K562 (cell line): ENCODE results near the gene AKR1A1. TPM values are rescaled to one million over a fixed set of nuclear protein-coding genes. Genes with fewer than 3 reads are reported as not detected.
"Not testable (repeated sequence)": the region's sequence is repeated elsewhere in the genome, so short reads cannot be mapped to it uniquely, and the experiment has no call there.

Experiments used
- ATAC-seq: fragments of 200-7000 bp; cut with Tn5 transposase; 3 replicates; pipeline ENCODE4 v1.9.1; 2020; ENCODE audit warnings: moderate library complexity
- BruUV-seq: library from RNA; stranded (reverse); fragments of 400-500 nt; replicated peaks from 2 replicates; lab custom pipeline; 2021; lab: Mats Ljungman, UMichigan
- CTCF ChIA-PET: fragments of 300-600 bp; formaldehyde crosslinking; extraction: SDS; loops from one replicate; lab custom pipeline; 2021; ENCODE audit warnings: low intra/inter-chr PET ratio; lab: Yijun Ruan, JAX
- POLR2A ChIA-PET: fragments of 300-600, 350-650 bp; sonication (Branson Sonifier 250); formaldehyde crosslinking; extraction: SDS; loops from one replicate; lab custom pipeline; 2021; ENCODE audit warnings: antibody characterized with exemption, inconsistent platforms; lab: Yijun Ruan, JAX
- DNase-seq, 4 experiments: peaks; one replicate each; pipeline versions ENCODE4 v3.0.0 to v3.0.0-alpha.2; 2011 to 2018; ENCODE audit warnings: low spot score in 3 of 4, mixed read lengths in 3 of 4; ENCODE audit errors: extremely low read depth in 1 of 4
- FAIRE-seq: peaks from 2 replicates; lab custom pipeline; 2011; peaks lifted over from hg19 to GRCh38; lab: Jason Lieb, UNC
- H2AFZ ChIP-seq: 2 replicates; pipeline ENCODE4 v1.6.0; 2011; ENCODE audit warnings: low read depth, low read length, control low read depth, inconsistent platforms
- H3K27ac ChIP-seq: fragments of 200-600 bp; 3 replicates; pipeline ENCODE4 v1.8.0; 2011; ENCODE audit warnings: low read depth, mild to moderate bottlenecking, control low read depth, inconsistent platforms, low read length, moderate library complexity, mixed read lengths; ENCODE audit errors: extremely low read depth
- H3K27me3 ChIP-seq, 2 experiments: fragments of 300-600 bp in 1 of 2; 2 replicates in 1 of 2; 3 replicates in 1 of 2; pipeline versions ENCODE4 v1.6.0 to v1.8.0; 2011; ENCODE audit warnings: inconsistent platforms in 2 of 2, low read length in 2 of 2, mild to moderate bottlenecking in 1 of 2, mixed read lengths in 1 of 2, moderate library complexity in 1 of 2; ENCODE audit not compliant: control insufficient read depth in 2 of 2, insufficient read depth in 2 of 2
- H3K36me3 ChIP-seq: fragments of 300-600 bp; 3 replicates; pipeline ENCODE4 v1.8.0; 2011; ENCODE audit warnings: mild to moderate bottlenecking, low read length, inconsistent platforms; ENCODE audit not compliant: control insufficient read depth, insufficient read depth
- H3K4me1 ChIP-seq, 2 experiments: fragments of 200-600 bp in 1 of 2; replicated peaks in 1 of 2; 2 replicates in 1 of 2; 3 replicates in 1 of 2; pipeline versions ENCODE4 v1.5.1 to v1.8.0; 2011; ENCODE audit warnings: inconsistent platforms in 2 of 2, low read length in 2 of 2, mild to moderate bottlenecking in 1 of 2, mixed read lengths in 1 of 2, moderate library complexity in 1 of 2; ENCODE audit not compliant: control insufficient read depth in 2 of 2, insufficient read depth in 2 of 2
- H3K4me2 ChIP-seq: 2 replicates; pipeline ENCODE4 v1.6.1; 2011; ENCODE audit warnings: low read length, control low read depth, inconsistent platforms, mixed read lengths; ENCODE audit not compliant: insufficient read depth
- H3K4me3 ChIP-seq: fragments of 200-600 bp; sonication (generic), shearing (Covaris generic); 2 replicates; pipeline ENCODE4 v1.5.1; 2016; ENCODE audit warnings: control low read depth, inconsistent platforms
- H3K79me2 ChIP-seq: fragments of 200-600 bp; 3 replicates; pipeline ENCODE4 v1.8.0; 2011; ENCODE audit warnings: low read length, inconsistent platforms; ENCODE audit not compliant: control insufficient read depth, insufficient read depth
- H3K9ac ChIP-seq, 2 experiments: 2 replicates each; pipeline versions ENCODE4 v1.6.0 to v1.6.1; 2011; ENCODE audit warnings: low read depth in 2 of 2, low read length in 2 of 2, control low read depth in 1 of 2, inconsistent platforms in 1 of 2, mild to moderate bottlenecking in 1 of 2, mixed read lengths in 1 of 2; ENCODE audit not compliant: insufficient read depth in 1 of 2
- H3K9me1 ChIP-seq: one replicate; pipeline ENCODE4 v1.6.0; 2011; ENCODE audit warnings: inconsistent platforms, mild to moderate bottlenecking, low read length, moderate library complexity; ENCODE audit not compliant: control insufficient read depth, insufficient read depth
- H3K9me3 ChIP-seq: replicated peaks from 2 replicates; pipeline ENCODE4 v1.5.1; 2011; ENCODE audit warnings: low read depth, low read length, inconsistent platforms; ENCODE audit not compliant: control insufficient read depth, insufficient read depth
- H4K20me1 ChIP-seq: replicated peaks from 2 replicates; pipeline ENCODE4 v1.6.1; 2011; ENCODE audit warnings: low read length, inconsistent platforms, mixed read lengths; ENCODE audit not compliant: control insufficient read depth, insufficient read depth
- ARID1B ChIP-seq: fragments of 450-650 bp; IDR thresholded peaks from 2 replicates; pipeline ENCODE4 v1.6.1; 2016; ENCODE audit warnings: antibody characterized with exemption, mild to moderate bottlenecking, inconsistent platforms
- CBFA2T2 ChIP-seq: fragments of 450-650 bp; conservative IDR thresholded peaks from 2 replicates; pipeline ENCODE4 v1.6.1; 2017; ENCODE audit warnings: mild to moderate bottlenecking
- CBFA2T3 ChIP-seq: fragments of 450-650 bp; IDR thresholded peaks from 2 replicates; pipeline ENCODE4 v1.6.1; 2017
- DPF2 ChIP-seq: fragments of 450-650 bp; IDR thresholded peaks from 2 replicates; pipeline ENCODE4 v1.6.1; 2016
- FOSL1 ChIP-seq: fragments of 200-800 bp; sonication (Bioruptor generic); conservative IDR thresholded peaks from 2 replicates; pipeline ENCODE4 v1.6.1; 2016; ENCODE audit warnings: missing genetic modification characterization, missing compliant biosample characterization
- HDAC1 ChIP-seq, 2 experiments: fragments of 450-650 bp; IDR thresholded peaks; 2 replicates each; pipeline ENCODE4 v1.6.1; 2016 to 2017; ENCODE audit warnings: inconsistent platforms in 1 of 2, mild to moderate bottlenecking in 1 of 2, moderate library complexity in 1 of 2
- HMBOX1 ChIP-seq: sonication (generic); IDR thresholded peaks from 2 replicates; pipeline ENCODE4 v1.6.1; 2016
- KDM1A ChIP-seq, 2 experiments: fragments of 450-650 bp; IDR thresholded peaks; 2 replicates each; pipeline ENCODE4 v1.6.1; 2016; ENCODE audit warnings: mild to moderate bottlenecking in 2 of 2
- MEIS2 ChIP-seq: fragments of 450-650 bp; IDR thresholded peaks from 2 replicates; pipeline ENCODE4 v1.6.1; 2014; ENCODE audit warnings: mild to moderate bottlenecking; ENCODE audit not compliant: partially characterized antibody
- NCOR1 ChIP-seq: fragments of 450-650 bp; IDR thresholded peaks from 2 replicates; pipeline ENCODE4 v1.6.1; 2016; ENCODE audit warnings: mild to moderate bottlenecking, moderate library complexity
- NFIC ChIP-seq: fragments of 450-650 bp; IDR thresholded peaks from 2 replicates; pipeline ENCODE4 v1.6.1; 2017; ENCODE audit warnings: mild to moderate bottlenecking, inconsistent platforms
- TAL1 ChIP-seq: fragments of 450-650 bp; IDR thresholded peaks from 2 replicates; pipeline ENCODE4 v1.6.1; 2016; ENCODE audit warnings: mild to moderate bottlenecking
- TCF3 ChIP-seq: sonication (generic); formaldehyde crosslinking; IDR thresholded peaks from 2 replicates; pipeline ENCODE4 v1.4.0; 2020; ENCODE audit warnings: mild to moderate bottlenecking, missing genetic modification reagents
- TEAD4 ChIP-seq, 2 experiments: sonication (generic) in 1 of 2; formaldehyde crosslinking in 1 of 2; IDR thresholded peaks; 2 replicates each; pipeline versions ENCODE4 v1.6.1 to v1.8.0; 2012 to 2022; ENCODE audit warnings: borderline replicate concordance in 1 of 2, inconsistent platforms in 1 of 2, low read length in 1 of 2, mild to moderate bottlenecking in 1 of 2, missing genetic modification reagents in 1 of 2
- WGBS: fragments of 100-300 bp; shearing (Covaris generic); methylation state at CpG from one replicate; pipeline ENCODE4 v1.1.6; 2016; ENCODE audit warnings: low coverage, mixed read lengths; ENCODE audit not compliant: insufficient coverage; ENCODE audit errors: missing lambda C conversion rate; 5-methylcytosine and 5-hydroxymethylcytosine counted together
- in situ Hi-C: fragments of 300-500 bp; cut with MboI; formaldehyde crosslinking; loops from 4 replicates; pipeline ENCODE4 v1.15.0; 2018; ENCODE audit warnings: inconsistent platforms, mixed read lengths
- intact Hi-C: fragments of 100-400 bp; cut with micrococcal nuclease; formaldehyde crosslinking; loops from 2 replicates; pipeline ENCODE4 v1.14.2; 2022
- polyA plus RNA-seq, 8 experiments: library from polyadenylated mRNA; depleted of rRNA in 4 of 8; stranded (reverse) in 5 of 8; unstranded in 3 of 8; fragments of >200 nt; fragmentation: Nextera tagmentation in 2 of 8; fragmentation: Illumina TruSeq in 1 of 8; extraction: Ambion mirVana in 2 of 8; extraction: Trizol in 1 of 8; gene quantifications; 2 replicates each; pipeline versions ENCODE4 v1.2.1 to v1.2.3, GENCODE V29; 2011 to 2014; ENCODE audit warnings: inconsistent platforms in 1 of 8, missing spikeins in 1 of 8
- total RNA-seq, 7 experiments: library from RNA; depleted of rRNA in 6 of 7; stranded (reverse); fragments of >200 nt in 6 of 7; fragmentation: Illumina TruSeq in 2 of 7; extraction: Trizol in 2 of 7; gene quantifications; 2 replicates each; pipeline versions ENCODE4 v1.2.1 to v1.2.3, GENCODE V29; 2011 to 2021; ENCODE audit warnings: low replicate concordance in 1 of 7
- TF ChIP-seq, protein P1 (sequence below): sonication (generic); formaldehyde crosslinking; IDR thresholded peaks from 2 replicates; pipeline ENCODE4 v1.8.0; 2023; ENCODE audit warnings: mild to moderate bottlenecking, missing genetic modification reagents

Gene AKR1A1
- total and polyA plus RNA-seq, 9 of the 15 experiments (the other 6 are each of a cell fraction or from before 2014, with no cell fraction given), result 68.6 to 211 (median 132) TPM

DNA sequence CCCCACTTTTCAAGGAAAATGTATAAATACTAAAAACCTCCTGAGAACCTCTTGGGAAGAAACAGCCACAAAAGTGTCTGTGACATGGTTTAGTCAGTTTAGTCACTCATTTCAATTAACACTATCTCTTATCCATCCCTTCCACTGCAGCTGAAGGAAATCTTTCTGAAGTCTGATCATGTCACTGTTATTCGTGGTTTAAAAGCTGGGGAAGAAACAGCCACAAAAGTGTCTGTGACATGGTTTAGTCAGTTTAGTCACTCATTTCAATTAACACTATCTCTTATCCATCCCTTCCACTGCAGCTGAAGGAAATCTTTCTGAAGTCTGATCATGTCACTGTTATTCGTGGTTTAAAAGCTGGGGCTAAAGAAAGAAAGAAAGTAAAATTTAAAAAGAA, 27.1 kb upstream of the AKR1A1 start:
- H3K27me3 ChIP-seq; ATAC-seq; H3K27ac ChIP-seq; H3K9me1 ChIP-seq; H3K9me3 ChIP-seq; H3K4me3 ChIP-seq; BruUV-seq; DNase-seq; in situ Hi-C loops; H3K9ac ChIP-seq; intact Hi-C loops; CTCF ChIA-PET; H3K4me2 ChIP-seq; TF ChIP-seq TEAD4 (CRISPR knock-in tag; IDR thresholded peaks at IDR 0.05; ENCODE audit: borderline replicate concordance): not testable (repeated sequence)
- Histone ChIP-seq H3K36me3 (peaks cover 13% of the 10 kb centered on the region), H3K79me2 (peaks cover 36% of the 10 kb centered on the region), H4K20me1 (peaks cover 21% of the 10 kb centered on the region), H3K4me1 (peaks cover 25 to 29% of the 10 kb centered on the region in 2 experiments), H2AFZ (peak overlapping the region; percentile 94)
- TF ChIP-seq FOSL1 (tag) (peak; percentile 64), KDM1A (IDR thresholded peaks at IDR 0.05) (peak; percentile 90 to 91), HMBOX1 (peak; percentile 89), TEAD4 (IDR thresholded peaks at IDR 0.05; ENCODE audit: low read length) (peak; percentile 16; the same call in 1 of the 2 replicates), NFIC (0 out of 2 replicates have a peak, but pooled peaks have one; percentile 3), CBFA2T2 (peak; percentile 49), TAL1 (peak; percentile 34), HDAC1 (IDR thresholded peaks at IDR 0.05) (peak in 1 of 2 experiments; percentile 66; a peak in 2 of 4 replicates), CBFA2T3 (peak; percentile 77), TCF3 (CRISPR knock-in tag) (peak; percentile 53), ARID1B (peak; percentile 47; the same call in 1 of the 2 replicates), DPF2 (peak; percentile 12; the same call in 1 of the 2 replicates), NCOR1 (peak; percentile 44; the same call in 1 of the 2 replicates), MEIS2 (peak; percentile 42)
- TF ChIP-seq, protein P1, sequence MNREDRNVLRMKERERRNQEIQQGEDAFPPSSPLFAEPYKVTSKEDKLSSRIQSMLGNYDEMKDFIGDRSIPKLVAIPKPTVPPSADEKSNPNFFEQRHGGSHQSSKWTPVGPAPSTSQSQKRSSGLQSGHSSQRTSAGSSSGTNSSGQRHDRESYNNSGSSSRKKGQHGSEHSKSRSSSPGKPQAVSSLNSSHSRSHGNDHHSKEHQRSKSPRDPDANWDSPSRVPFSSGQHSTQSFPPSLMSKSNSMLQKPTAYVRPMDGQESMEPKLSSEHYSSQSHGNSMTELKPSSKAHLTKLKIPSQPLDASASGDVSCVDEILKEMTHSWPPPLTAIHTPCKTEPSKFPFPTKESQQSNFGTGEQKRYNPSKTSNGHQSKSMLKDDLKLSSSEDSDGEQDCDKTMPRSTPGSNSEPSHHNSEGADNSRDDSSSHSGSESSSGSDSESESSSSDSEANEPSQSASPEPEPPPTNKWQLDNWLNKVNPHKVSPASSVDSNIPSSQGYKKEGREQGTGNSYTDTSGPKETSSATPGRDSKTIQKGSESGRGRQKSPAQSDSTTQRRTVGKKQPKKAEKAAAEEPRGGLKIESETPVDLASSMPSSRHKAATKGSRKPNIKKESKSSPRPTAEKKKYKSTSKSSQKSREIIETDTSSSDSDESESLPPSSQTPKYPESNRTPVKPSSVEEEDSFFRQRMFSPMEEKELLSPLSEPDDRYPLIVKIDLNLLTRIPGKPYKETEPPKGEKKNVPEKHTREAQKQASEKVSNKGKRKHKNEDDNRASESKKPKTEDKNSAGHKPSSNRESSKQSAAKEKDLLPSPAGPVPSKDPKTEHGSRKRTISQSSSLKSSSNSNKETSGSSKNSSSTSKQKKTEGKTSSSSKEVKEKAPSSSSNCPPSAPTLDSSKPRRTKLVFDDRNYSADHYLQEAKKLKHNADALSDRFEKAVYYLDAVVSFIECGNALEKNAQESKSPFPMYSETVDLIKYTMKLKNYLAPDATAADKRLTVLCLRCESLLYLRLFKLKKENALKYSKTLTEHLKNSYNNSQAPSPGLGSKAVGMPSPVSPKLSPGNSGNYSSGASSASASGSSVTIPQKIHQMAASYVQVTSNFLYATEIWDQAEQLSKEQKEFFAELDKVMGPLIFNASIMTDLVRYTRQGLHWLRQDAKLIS (CRISPR knock-in tag), result 0 out of 2 replicates have a peak, but pooled peaks have one; percentile 26
- WGBS, result 6% methylated on average over 2 of the region's 2 CpGs
- peak; percentile 81 for FAIRE-seq
- POLR2A ChIA-PET, result interaction anchor here (0.7 to 6.4 kb wide), 6 partner anchors 11 to 59 kb away, joined by 3 to 142 read pairs (median 85); partner anchors contain the start of genes AKR1A1, CCDC163, MMACHC and NASP
